Activated naive CD8-positive, alpha-beta T cell (primary cell): Measurements from ENCODE around the gene RGS3.
"Not testable (repeated sequence)": the region's sequence is repeated elsewhere in the genome, so short reads cannot be mapped to it uniquely, and the experiment has no call there.

Experiments used
- H3K27ac Mint-ChIP-seq: one replicate; pipeline ENCODE4 v1.8.0; 2021; ENCODE audit warnings: mixed read lengths
- H3K27me3 Mint-ChIP-seq: one replicate; pipeline ENCODE4 v1.8.0; 2021; ENCODE audit warnings: mixed read lengths
- H3K36me3 Mint-ChIP-seq: one replicate; pipeline ENCODE4 v1.8.0; 2021; ENCODE audit warnings: mixed read lengths
- H3K4me1 Mint-ChIP-seq: one replicate; pipeline ENCODE4 v1.8.0; 2021; ENCODE audit warnings: low read depth, mixed read lengths
- H3K4me3 Mint-ChIP-seq: one replicate; pipeline ENCODE4 v1.8.0; 2021; ENCODE audit warnings: mild to moderate bottlenecking, mixed read lengths
- H3K9me3 Mint-ChIP-seq: one replicate; pipeline ENCODE4 v1.8.0; 2021; ENCODE audit warnings: low read depth, mixed read lengths

RGS3 gene

DNA sequence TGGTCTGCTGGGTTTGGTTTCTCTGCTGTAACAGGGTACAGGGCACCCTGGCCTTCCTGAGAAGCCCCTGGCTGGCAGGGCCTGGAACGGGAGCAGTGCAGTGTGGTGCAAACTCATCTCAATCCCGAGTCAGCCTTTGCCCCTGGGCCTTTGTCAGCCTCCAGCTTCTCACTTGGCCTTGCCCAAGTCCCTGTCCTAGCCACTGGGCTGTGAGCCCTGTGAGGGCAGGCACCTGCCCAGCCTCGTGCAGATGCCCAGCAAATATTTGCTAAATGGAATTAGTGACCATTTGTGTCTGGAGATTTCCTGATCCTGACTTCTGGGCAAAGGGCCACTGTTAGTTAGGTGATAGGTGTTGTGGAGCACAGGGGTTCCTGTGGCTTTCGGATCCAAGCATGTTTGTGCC, 13.0 kb downstream of the RGS3 start:
- no peak overlapping the region for H3K4me3 Mint-ChIP-seq
- H3K27ac Mint-ChIP-seq: no peak overlapping the region
- no peaks in the 10 kb centered on the region for H3K27me3 Mint-ChIP-seq
- no peaks in the 10 kb centered on the region for H3K9me3 Mint-ChIP-seq
- H3K4me1 Mint-ChIP-seq: peaks cover 20% of the 10 kb centered on the region
- no peaks in the 10 kb centered on the region for H3K36me3 Mint-ChIP-seq

DNA sequence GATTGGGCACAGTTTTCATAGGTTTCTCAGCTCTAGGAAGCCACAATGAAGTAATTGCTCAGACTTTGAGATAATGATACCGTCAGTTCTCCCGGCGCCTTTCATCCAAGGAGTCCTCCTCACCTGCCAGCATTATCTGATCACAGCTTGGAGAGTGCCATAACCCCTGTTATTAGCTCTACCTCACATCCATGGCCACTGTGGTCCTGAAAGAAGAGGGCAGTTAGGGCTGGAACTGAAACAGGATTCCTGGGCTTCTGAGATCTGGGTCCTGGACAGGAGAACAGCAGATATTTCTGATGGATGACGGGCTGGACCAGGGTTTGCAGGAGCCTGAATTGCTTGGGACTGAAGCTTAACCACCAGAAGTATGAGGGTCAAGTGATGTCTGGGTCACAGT, 13.5 kb downstream of the RGS3 start:
- Mint-ChIP-seq H3K27ac (no peak overlapping the region), H3K4me1 (peaks cover 20% of the 10 kb centered on the region), H3K9me3 (no peaks in the 10 kb centered on the region), H3K27me3 (no peaks in the 10 kb centered on the region), H3K4me3 (no peak overlapping the region), H3K36me3 (no peaks in the 10 kb centered on the region)

DNA sequence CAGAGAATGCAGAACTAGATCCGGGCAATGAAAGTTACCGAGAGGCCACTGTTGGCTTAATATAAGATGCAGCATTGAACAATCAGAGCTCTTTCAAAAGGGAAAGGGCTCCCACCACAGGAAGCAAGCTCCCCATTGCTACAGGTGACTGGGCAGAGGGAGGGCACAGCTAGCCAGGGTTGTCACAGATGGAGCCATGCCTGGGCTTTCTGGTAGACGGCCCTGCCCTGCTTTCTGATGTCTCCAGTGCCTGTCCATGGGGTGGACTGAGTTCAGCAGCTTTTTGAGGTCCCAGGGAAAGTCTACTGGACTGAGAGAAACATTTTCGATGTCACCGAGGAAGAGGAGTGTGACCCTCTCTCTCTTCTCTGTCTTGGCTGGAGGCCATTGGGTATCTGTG, 14.1 kb downstream of the RGS3 start:
- no peak overlapping the region for H3K4me3 Mint-ChIP-seq
- H3K9me3 Mint-ChIP-seq: no peaks in the 10 kb centered on the region
- no peak overlapping the region for H3K27ac Mint-ChIP-seq
- no peaks in the 10 kb centered on the region for H3K36me3 Mint-ChIP-seq
- H3K27me3 Mint-ChIP-seq: no peaks in the 10 kb centered on the region
- peaks cover 20% of the 10 kb centered on the region for H3K4me1 Mint-ChIP-seq

DNA sequence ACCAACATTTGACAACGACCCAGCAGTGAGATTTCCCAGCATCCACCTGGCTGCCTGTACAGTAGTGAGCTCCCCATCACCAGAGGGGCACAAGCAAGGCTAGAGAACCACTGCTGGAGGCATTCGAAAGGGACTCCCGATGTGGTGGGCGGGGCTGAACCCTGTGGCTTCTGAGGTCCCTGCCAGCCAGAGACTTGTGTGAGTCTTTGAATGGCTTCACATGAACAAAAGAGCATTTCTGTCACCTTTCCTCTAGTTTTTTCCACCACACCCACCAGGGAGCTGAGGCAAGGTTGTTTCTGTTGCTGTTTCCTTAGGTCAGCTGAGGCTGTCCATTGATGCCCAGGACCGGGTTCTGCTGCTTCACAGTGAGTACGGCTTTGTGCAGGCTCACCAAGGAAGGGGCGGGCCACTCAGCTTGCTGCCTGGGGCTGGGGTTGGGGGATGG, 15.7 kb downstream of the RGS3 start:
- no peaks in the 10 kb centered on the region for H3K9me3 Mint-ChIP-seq
- H3K27ac Mint-ChIP-seq: no peak overlapping the region
- H3K27me3 Mint-ChIP-seq: no peaks in the 10 kb centered on the region
- H3K36me3 Mint-ChIP-seq: no peaks in the 10 kb centered on the region
- H3K4me3 Mint-ChIP-seq: no peak overlapping the region
- H3K4me1 Mint-ChIP-seq: peaks cover 22% of the 10 kb centered on the region

DNA sequence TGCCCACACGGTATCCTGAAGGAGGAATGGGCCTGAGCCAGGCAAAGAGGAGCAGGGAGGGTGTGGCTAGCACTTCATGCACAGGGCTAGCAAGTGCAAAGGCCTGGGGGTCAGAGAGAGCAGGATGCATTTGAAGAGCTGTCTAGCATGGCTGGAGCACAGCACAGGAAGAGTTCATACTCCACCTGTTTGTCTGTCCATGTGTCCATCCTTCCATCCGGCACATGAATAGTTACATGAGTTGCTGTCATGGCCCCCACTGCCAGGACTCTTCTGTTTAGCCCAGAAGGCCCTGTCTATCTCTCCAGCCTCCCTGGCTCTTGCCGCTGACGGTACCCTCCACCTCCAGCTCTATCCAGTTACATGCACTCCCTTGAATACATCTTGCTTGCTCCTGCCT, 17.1 kb downstream of the RGS3 start:
- H3K9me3 Mint-ChIP-seq: no peaks in the 10 kb centered on the region
- peaks cover 22% of the 10 kb centered on the region for H3K4me1 Mint-ChIP-seq
- H3K27ac Mint-ChIP-seq: no peak overlapping the region
- no peaks in the 10 kb centered on the region for H3K27me3 Mint-ChIP-seq
- no peak overlapping the region for H3K4me3 Mint-ChIP-seq
- H3K36me3 Mint-ChIP-seq: no peaks in the 10 kb centered on the region

DNA sequence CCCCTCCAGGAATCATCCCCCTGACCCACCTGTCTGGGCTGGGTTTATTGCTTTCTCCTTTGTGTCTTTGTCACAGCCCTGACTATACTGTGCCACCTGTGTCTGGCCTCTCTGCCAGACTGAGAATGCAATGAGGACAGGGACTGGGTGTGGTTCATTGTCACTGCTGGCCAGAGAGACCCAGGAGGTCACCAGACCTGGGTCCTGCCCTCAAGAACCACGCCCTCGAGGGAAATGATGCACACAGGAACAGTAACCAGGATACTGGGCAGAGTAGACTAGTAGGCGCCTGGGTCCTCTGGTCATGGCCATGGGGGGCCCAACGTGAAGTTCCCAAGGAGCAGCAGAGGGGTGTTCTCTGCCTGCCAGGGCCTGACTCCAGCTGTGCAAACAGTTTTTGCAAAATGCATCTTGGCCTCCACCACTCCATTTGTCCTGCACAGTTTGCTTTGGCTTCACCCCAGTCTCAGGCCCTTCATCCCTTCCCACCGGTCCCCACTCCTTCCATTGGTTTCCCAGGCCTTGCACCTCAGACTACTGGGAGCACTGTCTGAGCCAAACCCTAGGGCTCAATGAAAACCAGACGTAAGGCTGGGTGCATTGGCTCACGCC, 17.8 kb downstream of the RGS3 start:
- Mint-ChIP-seq H3K36me3 (no peaks in the 10 kb centered on the region), H3K4me1 (peaks cover 22% of the 10 kb centered on the region), H3K27ac (no peak overlapping the region), H3K9me3 (no peaks in the 10 kb centered on the region), H3K4me3 (no peak overlapping the region), H3K27me3 (no peaks in the 10 kb centered on the region)

DNA sequence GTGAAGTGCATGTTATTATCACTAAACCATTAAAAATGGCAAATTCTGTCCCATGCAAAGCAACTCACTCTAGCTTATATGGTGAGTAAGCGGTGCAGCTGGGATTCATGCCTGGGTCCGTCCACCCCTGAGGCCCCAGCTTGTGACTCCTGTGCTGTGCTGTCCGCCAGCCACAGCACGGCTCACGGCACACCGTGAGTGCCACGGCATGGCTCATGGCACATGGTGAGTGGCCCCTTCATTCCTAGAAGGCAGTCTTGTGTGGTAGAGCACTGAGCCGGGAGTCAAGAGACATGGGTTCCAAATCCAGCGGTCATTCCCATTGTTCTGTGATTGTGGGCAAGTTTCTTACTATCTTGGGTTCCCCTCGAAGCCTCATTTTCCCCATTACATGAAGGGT, 18.8 kb downstream of the RGS3 start:
- H3K36me3 Mint-ChIP-seq: no peaks in the 10 kb centered on the region
- no peak overlapping the region for H3K27ac Mint-ChIP-seq
- H3K9me3 Mint-ChIP-seq: no peaks in the 10 kb centered on the region
- H3K27me3 Mint-ChIP-seq: no peaks in the 10 kb centered on the region
- H3K4me1 Mint-ChIP-seq: peaks cover 22% of the 10 kb centered on the region
- no peak overlapping the region for H3K4me3 Mint-ChIP-seq

DNA sequence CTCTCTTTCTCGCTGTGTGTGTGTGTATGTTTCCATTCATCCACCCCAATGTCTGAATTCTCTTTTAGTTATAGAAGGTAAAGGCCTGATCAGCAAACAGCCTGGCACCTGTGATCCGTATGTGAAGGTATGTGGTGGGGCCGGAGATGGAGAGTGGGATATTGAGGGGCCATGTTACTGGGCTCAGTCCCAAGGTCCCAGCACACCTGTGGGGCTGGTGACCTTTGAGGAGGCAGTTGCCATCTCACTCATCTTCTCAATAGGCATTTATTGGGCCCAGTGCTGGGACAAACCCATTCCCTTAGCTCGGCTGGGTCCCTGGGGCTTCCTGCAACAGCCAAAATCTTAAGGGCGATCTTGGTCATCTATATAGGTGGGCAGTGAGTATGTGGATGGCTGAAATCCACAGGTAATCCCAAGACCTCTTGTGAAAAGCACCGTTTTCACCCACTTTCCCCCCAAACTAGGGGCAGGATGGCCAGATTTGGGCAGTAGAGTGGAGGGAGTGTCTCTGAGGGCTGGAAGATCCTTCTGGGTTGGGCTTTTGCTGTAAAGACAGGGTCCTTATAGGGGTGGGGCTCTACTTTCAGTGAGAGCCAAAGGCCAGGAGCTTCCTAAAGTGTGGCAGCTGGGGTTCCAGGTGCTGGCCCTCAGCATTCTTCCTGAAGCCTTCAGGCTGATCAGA, 19.6 kb downstream of the RGS3 start:
- no peak overlapping the region for H3K27ac Mint-ChIP-seq
- H3K4me3 Mint-ChIP-seq: no peak overlapping the region
- H3K36me3 Mint-ChIP-seq: no peaks in the 10 kb centered on the region
- H3K4me1 Mint-ChIP-seq: peaks cover 22% of the 10 kb centered on the region
- H3K9me3 Mint-ChIP-seq: no peaks in the 10 kb centered on the region
- H3K27me3 Mint-ChIP-seq: no peaks in the 10 kb centered on the region

DNA sequence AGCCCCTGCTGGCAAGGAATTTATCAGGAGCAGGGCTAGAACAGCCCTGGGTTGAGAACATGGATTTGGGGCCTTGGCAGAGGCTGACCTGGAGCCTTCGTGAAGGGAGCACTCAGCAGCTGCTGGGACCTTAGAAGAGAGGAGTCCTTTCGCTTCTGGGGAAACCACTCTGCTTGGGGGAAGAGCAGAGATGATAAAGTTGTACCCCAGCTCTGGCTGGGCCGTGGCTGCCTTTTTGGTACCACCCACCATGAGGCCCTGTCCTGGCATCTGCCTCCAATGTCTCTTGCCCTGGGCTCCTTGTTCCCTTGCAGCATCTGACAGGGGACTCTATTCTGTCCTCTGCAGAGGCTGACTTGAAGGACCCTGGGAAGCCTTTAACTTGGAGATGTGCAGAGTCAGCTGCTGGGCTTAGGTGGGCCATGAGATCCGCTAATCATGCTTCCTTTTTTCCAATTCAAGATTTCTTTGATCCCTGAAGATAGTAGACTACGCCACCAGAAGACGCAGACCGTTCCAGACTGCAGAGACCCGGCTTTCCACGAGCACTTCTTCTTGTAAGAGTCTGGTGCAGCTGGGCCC, 20.2 kb downstream of the RGS3 start:
- H3K4me1 Mint-ChIP-seq: peaks cover 17% of the 10 kb centered on the region
- no peaks in the 10 kb centered on the region for H3K36me3 Mint-ChIP-seq
- H3K27me3 Mint-ChIP-seq: no peaks in the 10 kb centered on the region
- H3K4me3 Mint-ChIP-seq: no peak overlapping the region
- H3K27ac Mint-ChIP-seq: no peak overlapping the region
- no peaks in the 10 kb centered on the region for H3K9me3 Mint-ChIP-seq

DNA sequence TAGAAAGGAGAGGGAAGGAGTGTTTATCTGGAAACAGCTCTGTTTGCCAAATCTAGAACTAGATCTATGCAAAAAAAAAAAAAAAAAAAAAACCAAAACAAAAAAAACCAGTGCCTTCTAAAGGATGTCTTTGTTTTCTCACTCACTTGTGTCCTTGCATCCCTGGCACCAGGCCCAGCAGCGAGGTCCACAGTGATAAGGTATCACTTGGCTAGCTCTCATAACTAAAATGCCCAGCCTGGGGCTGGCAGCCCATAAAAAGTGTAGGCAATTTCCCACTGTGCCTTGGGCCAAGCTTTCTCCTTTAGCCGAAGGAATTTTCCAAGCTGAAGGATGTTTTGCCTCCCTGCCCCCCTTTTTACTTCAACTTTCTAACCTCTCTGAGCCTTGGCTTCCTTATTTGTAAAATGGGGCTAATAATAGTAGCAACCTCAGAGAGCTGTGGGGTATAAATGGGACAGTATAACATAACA, 20.8 kb downstream of the RGS3 start:
- H3K27ac Mint-ChIP-seq: no peak overlapping the region
- H3K27me3 Mint-ChIP-seq: no peaks in the 10 kb centered on the region
- no peak overlapping the region for H3K4me3 Mint-ChIP-seq
- H3K4me1 Mint-ChIP-seq: peaks cover 11% of the 10 kb centered on the region
- no peaks in the 10 kb centered on the region for H3K9me3 Mint-ChIP-seq
- no peaks in the 10 kb centered on the region for H3K36me3 Mint-ChIP-seq

DNA sequence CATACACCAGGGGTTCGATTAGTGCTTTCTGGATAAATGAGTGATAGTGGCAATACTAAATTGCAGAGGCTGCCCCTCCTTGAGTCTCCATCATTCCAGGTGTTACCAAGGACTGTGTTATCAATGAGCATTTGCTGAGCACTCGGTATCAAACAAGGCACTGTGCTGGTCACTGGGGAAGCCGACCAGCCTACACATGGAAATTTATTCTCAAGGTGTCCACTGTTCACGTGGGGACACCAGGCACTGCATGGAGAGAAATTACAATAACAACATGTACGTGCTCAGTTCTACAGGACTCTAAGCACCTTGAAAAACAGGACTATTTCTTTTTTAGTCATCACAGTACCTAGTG, 22.2 kb downstream of the RGS3 start:
- no peaks in the 10 kb centered on the region for H3K9me3 Mint-ChIP-seq
- peaks cover 5% of the 10 kb centered on the region for H3K4me1 Mint-ChIP-seq
- H3K27me3 Mint-ChIP-seq: no peaks in the 10 kb centered on the region
- no peaks in the 10 kb centered on the region for H3K36me3 Mint-ChIP-seq
- no peak overlapping the region for H3K4me3 Mint-ChIP-seq
- H3K27ac Mint-ChIP-seq: no peak overlapping the region

DNA sequence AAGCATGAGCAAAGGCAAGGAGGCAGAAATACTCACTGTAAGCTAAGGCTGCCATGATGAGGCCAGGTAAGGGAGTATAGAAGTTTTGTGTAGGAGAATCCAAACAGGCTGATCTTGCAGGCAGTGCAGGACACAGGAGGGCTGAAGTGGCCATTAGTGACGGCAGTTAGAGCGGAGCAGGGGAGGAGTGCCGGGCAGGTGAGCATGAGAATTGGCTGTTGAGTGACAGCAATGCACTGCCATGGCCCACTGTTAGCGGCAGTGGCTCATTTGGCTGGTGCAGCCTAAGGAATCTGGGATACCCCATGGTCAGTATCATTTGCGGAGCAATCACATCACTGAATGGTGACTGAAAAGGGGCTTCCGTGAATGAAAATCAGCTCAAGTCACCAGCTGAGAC, 22.8 kb downstream of the RGS3 start:
- no peaks in the 10 kb centered on the region for H3K9me3 Mint-ChIP-seq
- H3K27ac Mint-ChIP-seq: no peak overlapping the region
- no peaks in the 10 kb centered on the region for H3K27me3 Mint-ChIP-seq
- H3K36me3 Mint-ChIP-seq: no peaks in the 10 kb centered on the region
- H3K4me1 Mint-ChIP-seq: peaks cover 3% of the 10 kb centered on the region
- no peak overlapping the region for H3K4me3 Mint-ChIP-seq

DNA sequence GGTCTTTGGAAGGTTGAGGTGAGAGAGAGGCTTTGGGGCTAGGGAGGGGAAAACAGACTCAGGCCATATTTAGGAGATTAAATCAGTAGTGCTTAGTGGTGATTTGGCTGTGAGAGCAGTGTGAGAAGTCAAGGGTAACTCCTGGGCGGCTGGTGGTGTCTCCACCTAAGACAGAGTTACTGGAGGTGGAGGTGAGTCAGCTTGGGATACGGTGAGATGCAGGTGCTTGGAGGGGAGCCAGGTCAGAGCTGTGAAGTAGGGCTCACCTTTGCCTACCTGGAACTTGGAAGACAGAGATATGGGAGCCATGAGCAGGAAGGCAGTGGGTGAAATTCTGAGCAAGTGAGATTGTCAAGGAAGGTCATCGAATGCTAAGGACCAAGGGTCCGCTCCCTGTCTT, 24.5 kb downstream of the RGS3 start:
- Mint-ChIP-seq H3K36me3 (no peaks in the 10 kb centered on the region), H3K4me1 (peaks cover 7% of the 10 kb centered on the region), H3K4me3 (no peak overlapping the region), H3K9me3 (no peaks in the 10 kb centered on the region), H3K27me3 (no peaks in the 10 kb centered on the region), H3K27ac (no peak overlapping the region)

DNA sequence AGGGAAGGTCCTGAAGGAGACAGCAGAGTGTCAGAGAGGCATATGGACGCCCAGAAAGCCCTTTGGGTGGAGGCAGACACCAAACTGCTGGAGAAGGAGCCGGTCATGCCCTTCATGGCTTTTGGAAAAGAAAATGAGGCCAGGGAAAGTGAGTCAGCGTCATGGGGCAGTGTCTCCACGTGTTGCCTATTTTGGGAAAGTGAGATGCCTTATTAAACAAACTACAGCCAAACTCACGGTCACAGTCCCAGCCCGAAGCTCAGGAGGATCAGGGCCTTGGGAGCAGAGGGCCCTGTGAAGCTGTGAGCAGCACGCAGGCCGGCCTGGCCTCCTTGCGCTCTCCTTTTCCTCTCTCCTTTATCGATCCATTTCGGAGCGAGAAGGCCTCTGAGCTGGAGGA, 25.0 kb downstream of the RGS3 start:
- Mint-ChIP-seq H3K4me3 (no peak overlapping the region), H3K4me1 (peaks cover 10% of the 10 kb centered on the region), H3K27me3 (no peaks in the 10 kb centered on the region), H3K27ac (no peak overlapping the region), H3K9me3 (no peaks in the 10 kb centered on the region), H3K36me3 (no peaks in the 10 kb centered on the region)

DNA sequence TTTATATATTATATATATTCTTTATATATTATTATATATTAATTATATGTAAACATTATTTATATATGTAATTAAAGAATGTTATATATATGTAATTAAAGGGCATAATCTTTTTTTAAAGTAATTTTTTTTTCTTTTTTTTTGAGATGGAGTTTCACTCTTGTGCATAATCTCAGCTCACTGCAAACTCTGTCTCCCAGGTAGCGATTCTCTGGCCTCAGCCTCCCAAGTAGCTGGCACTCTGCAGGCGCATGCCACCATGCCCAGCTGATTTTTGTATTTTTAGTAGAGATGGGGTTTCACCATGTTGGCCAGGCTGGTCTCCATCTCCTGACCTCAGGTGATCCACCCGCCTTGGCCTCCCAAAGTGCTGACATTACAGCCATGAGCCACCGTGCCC, 27.6 kb downstream of the RGS3 start:
- not testable (repeated sequence) for H3K4me3 Mint-ChIP-seq, H3K27ac Mint-ChIP-seq, H3K36me3 Mint-ChIP-seq, H3K9me3 Mint-ChIP-seq, H3K27me3 Mint-ChIP-seq
- peaks cover 18% of the 10 kb centered on the region for H3K4me1 Mint-ChIP-seq
